ENCODE results near the gene NCOA1. TPM values are rescaled to one million over a fixed set of nuclear protein-coding genes. Genes with fewer than 3 reads are reported as not detected.
"Not testable (repeated sequence)": the region's sequence is repeated elsewhere in the genome, so short reads cannot be mapped to it uniquely, and the experiment has no call there.

Gene NCOA1
- polyA plus RNA-seq, 4 donors: 38.7 to 49.8 (median 47.1) TPM

DNA sequence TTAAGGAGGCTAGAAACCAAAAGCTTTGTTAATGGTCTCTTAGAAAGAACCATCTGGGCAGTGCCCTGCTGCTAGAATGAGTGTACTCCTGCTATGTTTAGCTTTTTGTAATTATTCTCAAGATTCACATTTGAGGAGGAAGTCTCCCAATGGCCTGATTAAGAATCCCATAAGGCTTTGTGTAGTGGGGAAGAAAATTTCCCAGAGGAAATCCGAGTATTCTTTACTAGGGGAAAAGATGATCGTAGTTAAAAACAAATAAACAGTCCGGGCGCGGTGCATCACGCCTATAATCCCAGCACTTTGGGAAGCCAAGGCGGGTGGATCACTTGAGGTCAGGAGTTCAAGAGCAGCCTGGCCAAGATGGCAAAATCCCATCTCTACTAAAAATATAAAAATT lies 184.3 kb downstream of the NCOA1 start:
- DNase-seq (ENCODE audit: low read depth in 4 of 4, low spot score in 2 of 4): no peak

GRCh38 chr2:24676493-24676892 lies 185.4 kb downstream of the NCOA1 start:
- no peak for DNase-seq (ENCODE audit: low read depth in 4 of 4, low spot score in 2 of 4)

GRCh38 chr2:24678066-24678465 lies 187.0 kb downstream of the NCOA1 start:
- DNase-seq (ENCODE audit: low read depth in 4 of 4, low spot score in 2 of 4): not testable (repeated sequence)

GRCh38 chr2:24680196-24680595 lies 189.1 kb downstream of the NCOA1 start:
- DNase-seq (ENCODE audit: low read depth in 4 of 4, low spot score in 2 of 4): no peak

DNA sequence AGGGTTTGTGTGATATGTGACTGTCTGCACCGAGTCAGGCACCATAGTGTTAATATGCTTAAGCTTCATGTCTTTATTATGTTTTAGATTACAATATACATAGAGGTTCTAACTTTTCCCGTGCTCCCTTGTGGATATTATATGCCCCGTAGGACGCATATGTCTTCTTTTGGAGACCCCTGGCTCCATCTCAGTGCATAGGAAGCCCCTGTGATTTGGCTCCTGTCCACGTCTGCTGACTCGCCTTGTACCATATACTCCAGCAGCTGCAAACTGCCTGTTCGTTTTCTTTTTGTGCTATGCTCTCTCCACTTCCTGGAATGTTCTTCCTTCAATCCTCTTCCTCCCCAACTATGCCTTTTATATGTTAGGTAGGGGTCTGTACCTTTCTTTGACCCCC lies 191.2 kb downstream of the NCOA1 start:
- DNase-seq (ENCODE audit: low read depth in 4 of 4, low spot score in 2 of 4): peak in 1 of 4 donors; percentile 7

DNA sequence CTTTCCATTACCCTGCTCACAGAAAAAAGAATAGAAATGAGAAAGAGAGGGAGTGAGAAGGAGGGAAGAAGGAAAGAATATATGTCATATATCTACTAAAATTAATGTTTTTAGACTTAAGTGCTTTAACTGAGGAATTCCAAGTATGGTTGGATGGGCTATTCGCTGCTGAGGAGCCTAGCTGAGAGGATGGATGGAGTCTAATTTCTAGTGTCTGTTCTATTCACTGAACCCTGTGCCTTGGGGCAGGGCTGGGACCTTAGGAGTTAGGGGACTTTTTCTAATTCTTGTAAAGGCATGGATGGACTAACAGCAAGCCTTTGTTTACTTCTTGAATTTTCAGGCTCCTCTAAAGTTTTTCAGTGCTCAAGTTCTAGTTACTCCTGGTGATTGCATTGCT lies 192.4 kb downstream of the NCOA1 start:
- DNase-seq (ENCODE audit: low read depth in 4 of 4, low spot score in 2 of 4): no peak

DNA sequence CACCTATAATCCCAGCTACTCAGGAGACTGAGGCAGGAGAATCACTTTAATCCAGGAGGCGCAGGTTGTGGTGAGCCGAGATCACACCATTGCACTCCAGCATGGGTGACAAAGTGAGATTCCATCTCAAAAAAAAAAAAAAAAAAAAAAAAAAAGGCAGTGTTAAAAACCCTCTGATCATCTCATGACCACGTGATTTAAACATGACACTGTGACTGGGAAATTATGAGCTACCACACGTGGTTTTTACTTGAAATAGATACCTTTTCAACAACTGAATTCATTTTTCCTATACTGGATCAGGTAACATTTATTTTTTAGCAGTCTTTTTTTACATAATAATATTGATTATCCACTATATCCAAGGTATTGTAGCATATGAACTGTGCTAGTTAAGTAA lies 199.5 kb downstream of the NCOA1 start:
- DNase-seq (ENCODE audit: low read depth in 4 of 4, low spot score in 2 of 4): no peak

DNA sequence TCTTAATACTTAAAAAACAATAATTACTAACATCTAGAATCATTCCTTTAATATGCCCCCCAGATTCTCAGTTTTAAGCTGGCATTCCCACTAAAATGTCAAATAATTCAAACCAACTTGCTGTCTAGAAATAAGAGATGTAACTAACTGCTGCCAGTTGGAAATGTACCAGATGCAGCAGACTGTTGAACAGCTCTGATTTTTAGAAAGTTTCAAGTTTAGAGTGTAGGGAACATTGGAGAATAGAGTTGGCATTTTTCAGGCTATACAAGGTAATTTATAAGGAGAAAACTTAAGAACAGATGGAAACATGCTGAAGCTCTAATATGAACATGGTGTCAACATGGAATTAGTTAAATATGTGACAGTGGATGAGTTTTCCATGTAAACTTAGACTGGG lies 200.8 kb downstream of the NCOA1 start:
- DNase-seq (ENCODE audit: low read depth in 4 of 4, low spot score in 2 of 4): no peak

GRCh38 chr2:24697792-24698191 lies 206.7 kb downstream of the NCOA1 start:
- DNase-seq (ENCODE audit: low read depth in 4 of 4, low spot score in 2 of 4): no peak

DNA sequence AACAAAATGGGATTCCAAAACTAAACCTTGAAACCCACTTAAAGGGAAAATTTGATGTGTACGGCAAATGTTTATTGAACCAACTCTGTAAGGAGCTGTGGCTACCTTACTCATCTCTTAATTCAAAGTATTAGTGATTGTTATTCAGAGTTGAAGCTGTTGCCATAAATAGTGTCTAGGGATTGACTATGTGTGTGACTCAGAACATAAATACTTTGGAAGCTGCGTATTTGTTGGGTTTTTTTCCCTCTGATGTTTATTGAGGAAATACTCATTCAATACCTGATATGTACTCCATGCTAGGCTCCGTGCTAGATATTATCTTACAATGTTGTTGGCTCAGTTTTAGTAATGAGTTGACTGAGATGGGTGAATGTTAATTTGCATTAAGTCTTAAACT lies 211.7 kb downstream of the NCOA1 start:
- no peak for DNase-seq (ENCODE audit: low read depth in 4 of 4, low spot score in 2 of 4)

GRCh38 chr2:24704692-24705091 lies 213.6 kb downstream of the NCOA1 start:
- DNase-seq (ENCODE audit: low read depth in 4 of 4, low spot score in 2 of 4): no peak

GRCh38 chr2:24707143-24707542 lies 216.1 kb downstream of the NCOA1 start:
- DNase-seq (ENCODE audit: low read depth in 4 of 4, low spot score in 2 of 4): no peak

GRCh38 chr2:24708537-24709152 lies 217.6 kb downstream of the NCOA1 start:
- DNase-seq (ENCODE audit: low read depth in 4 of 4, low spot score in 2 of 4): no peak

GRCh38 chr2:24710806-24711205 lies 219.8 kb downstream of the NCOA1 start:
- DNase-seq (ENCODE audit: low read depth in 4 of 4, low spot score in 2 of 4): no peak

- peak in 1 of 4 donors; percentile 28 for DNase-seq (ENCODE audit: low read depth in 4 of 4, low spot score in 2 of 4)
Observed at GRCh38 chr2:24711865-24712264, 220.8 kb downstream of the NCOA1 start.

- no peak for DNase-seq (ENCODE audit: low read depth in 4 of 4, low spot score in 2 of 4)
Observed at GRCh38 chr2:24712296-24712695, 221.2 kb downstream of the NCOA1 start.

DNA sequence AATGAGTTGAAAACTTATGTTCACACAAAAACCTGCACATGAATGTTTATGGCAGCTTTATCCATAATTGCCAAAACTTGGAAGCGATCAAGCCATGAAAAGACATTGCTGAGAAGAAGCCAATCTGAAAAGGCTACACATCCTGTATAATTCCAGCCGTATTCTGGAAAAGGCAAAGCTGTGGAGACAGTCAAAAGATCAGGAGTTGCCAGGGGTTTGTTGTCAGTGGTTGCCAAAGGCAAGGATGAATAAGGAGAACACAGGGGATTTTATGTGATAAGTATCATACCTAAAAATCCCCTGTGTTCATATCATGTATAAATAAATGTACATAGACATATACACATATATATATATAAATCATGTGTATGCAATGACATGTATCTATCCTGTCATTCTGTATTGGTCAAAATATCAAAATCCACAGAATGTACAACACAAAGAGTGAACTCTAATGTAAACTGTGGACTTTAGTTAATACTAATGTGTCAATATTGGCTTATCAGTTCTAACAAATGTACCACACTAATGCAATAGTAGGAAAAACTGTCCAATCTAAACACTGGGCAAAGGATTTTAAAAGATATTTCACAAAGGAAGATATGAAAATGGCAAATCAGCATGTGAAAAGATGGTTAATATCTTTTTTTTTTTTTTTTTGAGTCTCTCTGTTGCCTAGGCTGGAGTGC lies 226.4 kb downstream of the NCOA1 start:
- no peak for DNase-seq (ENCODE audit: low read depth in 4 of 4, low spot score in 2 of 4)

DNA sequence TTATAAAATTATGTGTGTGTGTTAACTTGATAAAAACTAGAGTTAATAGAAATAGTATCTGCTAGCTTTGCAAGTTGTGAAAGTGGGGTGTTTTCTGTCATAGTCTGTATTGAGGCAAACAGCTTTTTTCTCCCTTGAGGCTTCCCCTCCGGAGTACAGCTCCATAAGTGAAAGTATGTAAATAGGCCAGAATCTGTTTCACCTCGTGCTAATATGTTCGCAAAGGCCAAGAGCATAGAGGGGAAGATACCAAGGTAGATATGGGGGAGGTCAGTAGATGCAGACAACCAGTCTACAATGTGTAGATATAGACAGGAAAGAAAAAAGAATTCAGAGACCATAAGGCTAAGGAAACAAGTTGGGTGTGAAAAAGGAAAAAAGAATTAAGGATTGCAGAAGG lies 229.3 kb downstream of the NCOA1 start:
- no peak for DNase-seq (ENCODE audit: low read depth in 4 of 4, low spot score in 2 of 4)

DNA sequence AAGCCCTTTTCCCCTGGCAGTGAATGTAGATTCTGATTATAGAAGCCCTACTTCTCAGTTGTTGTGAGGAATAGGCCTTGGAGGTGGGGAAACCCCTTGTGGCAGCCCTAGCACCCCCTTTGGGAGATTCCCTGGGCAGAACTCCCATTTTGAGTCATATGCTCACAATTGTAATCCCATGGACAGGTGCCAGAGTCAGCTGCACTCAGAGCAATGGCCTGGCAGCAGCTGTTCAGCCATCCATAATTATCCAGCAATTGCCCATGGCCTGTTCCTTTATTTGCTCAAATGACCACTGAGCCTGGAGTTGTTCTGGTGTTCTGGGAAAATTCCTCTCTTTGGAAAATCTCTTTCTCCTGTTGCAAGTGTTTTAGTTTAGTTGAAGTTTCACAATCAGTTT lies 230.4 kb downstream of the NCOA1 start:
- no peak for DNase-seq (ENCODE audit: low read depth in 4 of 4, low spot score in 2 of 4)

DNA sequence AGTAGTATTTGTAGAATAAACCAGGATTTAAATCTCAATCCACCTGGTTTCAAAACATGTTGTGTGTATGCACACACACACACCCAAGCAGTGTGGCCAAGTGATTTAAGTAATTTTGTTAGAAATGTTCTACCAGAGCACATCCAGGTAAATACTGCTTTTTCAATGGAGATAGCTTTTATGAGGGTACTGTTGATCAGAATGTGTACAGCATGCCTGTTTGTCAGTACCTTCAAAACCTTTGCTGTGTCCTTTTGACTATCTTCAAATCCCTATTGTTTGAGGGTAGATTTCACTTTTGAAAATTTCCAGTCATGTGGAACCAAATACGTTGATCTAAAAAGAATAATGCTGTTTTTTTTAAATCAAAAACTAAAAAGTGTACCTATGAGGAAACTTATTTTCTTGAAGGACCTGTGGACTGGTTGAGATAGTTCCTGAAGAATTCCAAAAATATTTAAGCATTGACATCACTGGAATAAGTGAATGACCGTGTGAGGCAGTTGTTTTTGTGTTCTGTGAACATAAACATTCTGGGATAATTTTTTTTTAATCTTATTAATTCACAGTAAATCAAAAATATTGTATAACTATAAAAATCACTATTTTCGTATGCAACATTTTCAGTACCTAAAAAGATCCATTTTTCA lies 231.2 kb downstream of the NCOA1 start:
- no peak for DNase-seq (ENCODE audit: low read depth in 4 of 4, low spot score in 2 of 4)

DNA sequence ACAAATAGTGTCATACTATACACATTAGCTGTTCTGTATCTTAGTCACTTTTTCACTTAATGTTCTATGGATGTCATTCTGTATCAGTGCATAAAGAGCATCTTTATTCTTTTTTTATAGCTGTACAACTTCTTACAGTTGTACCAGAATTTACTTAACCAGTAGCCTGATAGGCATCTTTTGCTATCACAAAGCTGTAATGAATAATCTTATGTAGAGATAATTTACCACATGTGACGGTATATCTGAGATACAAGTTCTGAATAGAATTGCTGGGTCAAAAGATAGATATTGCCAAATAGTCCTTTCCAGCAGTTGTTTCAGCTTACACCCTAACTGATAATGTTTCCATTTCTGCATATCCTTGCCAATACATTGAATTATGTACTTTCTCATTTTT lies 232.1 kb downstream of the NCOA1 start:
- DNase-seq (ENCODE audit: low read depth in 4 of 4, low spot score in 2 of 4): no peak

GRCh38 chr2:24723665-24724064 lies 232.6 kb downstream of the NCOA1 start:
- DNase-seq (ENCODE audit: low read depth in 4 of 4, low spot score in 2 of 4): no peak

All from left renal cortex interstitium (tissue), 4 donors.